ENCODE results near the gene USH1C.

Gene USH1C

DNA sequence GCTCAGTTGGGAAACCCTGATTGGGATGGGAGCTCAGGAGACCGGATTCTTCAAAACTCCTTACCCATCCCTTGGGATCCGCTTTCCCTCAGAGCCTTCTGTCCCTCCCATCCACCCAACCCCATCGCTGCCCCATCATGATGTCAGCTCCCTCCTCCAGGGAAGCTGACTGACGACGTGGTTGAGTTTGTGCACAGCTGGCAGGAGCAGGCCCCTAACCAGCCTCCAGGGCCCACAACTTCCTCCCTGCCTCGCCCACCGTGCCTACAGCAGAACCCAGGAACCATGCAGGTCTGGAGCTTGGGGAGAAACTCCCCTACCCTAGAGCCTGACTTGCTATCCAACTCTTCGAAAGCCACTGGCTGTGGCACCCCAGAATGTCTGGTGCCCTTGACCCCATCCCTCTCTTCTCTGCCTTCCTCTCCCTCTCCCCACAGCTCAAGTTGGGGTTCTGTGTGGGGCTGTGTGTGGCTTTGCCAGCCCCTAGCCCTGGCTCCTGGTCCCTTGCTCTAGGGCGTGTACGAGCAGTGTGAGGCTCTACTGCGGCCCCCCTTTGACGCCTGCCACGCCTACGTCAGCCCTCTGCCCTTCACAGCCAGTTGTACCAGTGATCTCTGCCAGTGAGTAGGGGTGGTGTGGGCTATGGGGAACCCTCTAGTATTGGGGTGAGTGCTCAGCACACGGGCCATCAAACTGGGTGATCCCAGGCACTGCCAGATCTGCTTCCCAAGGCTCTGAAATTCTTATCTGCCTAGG, 14.0 kb upstream of the USH1C start:
- no peaks in the 10 kb centered on the region for H3K9me3 ChIP-seq (ENCODE audit: control insufficient read depth, low read length)
- no peak overlapping the region for H3K4me3 ChIP-seq (ENCODE audit: extremely low read depth, insufficient read depth, low read length, poor library complexity, severe bottlenecking)
- H3K27ac ChIP-seq (ENCODE audit: low read depth, low read length, severe bottlenecking) = no peak overlapping the region
- no peaks in the 10 kb centered on the region for H3K4me1 ChIP-seq (ENCODE audit: control insufficient read depth, insufficient read depth, low read length, poor library complexity, severe bottlenecking)
- no peaks in the 10 kb centered on the region for H3K36me3 ChIP-seq (ENCODE audit: control insufficient read depth, insufficient read depth, low read length)
- 79 to 89% methylated on average over 7 to 12 of the region's 15 CpGs for WGBS, 2 experiments (ENCODE audit: insufficient coverage in 2 of 2)

DNA sequence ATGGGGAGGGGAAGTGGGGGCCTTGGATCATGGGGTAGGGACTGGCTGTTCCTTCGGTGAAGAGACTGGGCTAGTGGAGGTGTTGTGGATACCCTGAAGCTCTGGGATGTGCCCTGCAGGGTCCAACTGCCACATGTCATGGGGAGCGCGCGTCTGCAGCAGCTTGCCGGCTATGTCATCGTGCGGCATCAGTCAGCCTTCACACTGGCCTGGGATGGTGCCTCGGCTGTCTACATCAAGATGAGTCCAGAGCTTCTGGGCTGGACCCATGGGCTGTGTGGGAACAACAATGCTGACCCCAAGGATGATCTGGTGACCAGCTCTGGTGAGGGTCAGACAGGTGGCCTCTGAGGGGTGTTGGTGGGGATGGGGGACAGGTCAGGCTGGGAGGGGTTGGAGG, 12.8 kb upstream of the USH1C start:
- H3K36me3 ChIP-seq (ENCODE audit: control insufficient read depth, insufficient read depth, low read length) = no peaks in the 10 kb centered on the region
- WGBS, 2 experiments (ENCODE audit: insufficient coverage in 2 of 2) = 94 to 96% methylated on average over 7 to 8 of the region's 8 CpGs

DNA sequence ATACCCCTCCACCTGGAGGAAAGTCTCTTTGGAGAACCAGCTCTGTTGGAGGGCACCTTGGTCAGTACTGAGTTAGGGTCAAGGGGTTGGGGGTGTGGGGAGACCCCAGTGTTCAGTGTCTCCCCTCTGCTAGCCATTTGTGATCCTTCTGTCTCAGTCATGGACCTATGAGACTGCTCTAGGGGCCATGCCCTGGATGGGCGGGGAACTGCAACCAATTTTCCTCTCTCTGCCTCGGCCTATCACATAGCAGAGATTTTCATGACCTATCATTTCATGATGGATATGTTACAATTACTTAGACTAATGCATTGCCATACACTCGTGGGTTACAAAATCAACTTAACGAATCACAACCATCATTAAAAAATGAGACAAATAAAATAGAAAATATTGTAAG, 10.3 kb upstream of the USH1C start:
- no peaks in the 10 kb centered on the region for H3K9me3 ChIP-seq (ENCODE audit: control insufficient read depth, low read length)
- H3K4me3 ChIP-seq (ENCODE audit: extremely low read depth, insufficient read depth, low read length, poor library complexity, severe bottlenecking) = no peak overlapping the region
- no peaks in the 10 kb centered on the region for H3K36me3 ChIP-seq (ENCODE audit: control insufficient read depth, insufficient read depth, low read length)
- H3K27ac ChIP-seq (ENCODE audit: low read depth, low read length, severe bottlenecking) = no peak overlapping the region
- H3K4me1 ChIP-seq (ENCODE audit: control insufficient read depth, insufficient read depth, low read length, poor library complexity, severe bottlenecking) = peaks cover 5% of the 10 kb centered on the region
- WGBS, 2 experiments (ENCODE audit: insufficient coverage in 2 of 2) = 100% methylated on average over 1 of the region's 4 CpGs

More for the DNA sequence above, 12.8 kb upstream of the USH1C start:
- H3K4me3 ChIP-seq (ENCODE audit: extremely low read depth, insufficient read depth, low read length, poor library complexity, severe bottlenecking) = no peak overlapping the region
- H3K9me3 ChIP-seq (ENCODE audit: control insufficient read depth, low read length) = no peaks in the 10 kb centered on the region
- no peak overlapping the region for H3K27ac ChIP-seq (ENCODE audit: low read depth, low read length, severe bottlenecking)
- H3K4me1 ChIP-seq (ENCODE audit: control insufficient read depth, insufficient read depth, low read length, poor library complexity, severe bottlenecking) = no peaks in the 10 kb centered on the region

DNA sequence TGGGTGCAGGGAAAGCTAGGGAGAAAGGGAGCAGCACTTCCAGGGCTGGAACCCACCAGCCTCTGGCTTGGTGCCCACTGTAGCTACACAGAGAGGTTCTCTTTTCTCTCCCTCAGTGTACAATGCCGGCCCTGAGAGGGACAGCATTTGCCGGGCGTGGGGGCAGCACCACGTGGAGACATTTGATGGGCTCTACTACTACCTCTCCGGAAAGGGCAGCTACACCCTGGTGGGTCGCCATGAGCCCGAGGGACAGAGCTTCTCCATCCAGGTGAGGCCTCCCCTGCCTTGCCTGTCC, 9.0 kb upstream of the USH1C start:
- WGBS, 2 experiments (ENCODE audit: insufficient coverage in 2 of 2) = 90 to 92% methylated on average over 7 of the region's 7 CpGs
- H3K36me3 ChIP-seq (ENCODE audit: control insufficient read depth, insufficient read depth, low read length) = no peaks in the 10 kb centered on the region

DNA sequence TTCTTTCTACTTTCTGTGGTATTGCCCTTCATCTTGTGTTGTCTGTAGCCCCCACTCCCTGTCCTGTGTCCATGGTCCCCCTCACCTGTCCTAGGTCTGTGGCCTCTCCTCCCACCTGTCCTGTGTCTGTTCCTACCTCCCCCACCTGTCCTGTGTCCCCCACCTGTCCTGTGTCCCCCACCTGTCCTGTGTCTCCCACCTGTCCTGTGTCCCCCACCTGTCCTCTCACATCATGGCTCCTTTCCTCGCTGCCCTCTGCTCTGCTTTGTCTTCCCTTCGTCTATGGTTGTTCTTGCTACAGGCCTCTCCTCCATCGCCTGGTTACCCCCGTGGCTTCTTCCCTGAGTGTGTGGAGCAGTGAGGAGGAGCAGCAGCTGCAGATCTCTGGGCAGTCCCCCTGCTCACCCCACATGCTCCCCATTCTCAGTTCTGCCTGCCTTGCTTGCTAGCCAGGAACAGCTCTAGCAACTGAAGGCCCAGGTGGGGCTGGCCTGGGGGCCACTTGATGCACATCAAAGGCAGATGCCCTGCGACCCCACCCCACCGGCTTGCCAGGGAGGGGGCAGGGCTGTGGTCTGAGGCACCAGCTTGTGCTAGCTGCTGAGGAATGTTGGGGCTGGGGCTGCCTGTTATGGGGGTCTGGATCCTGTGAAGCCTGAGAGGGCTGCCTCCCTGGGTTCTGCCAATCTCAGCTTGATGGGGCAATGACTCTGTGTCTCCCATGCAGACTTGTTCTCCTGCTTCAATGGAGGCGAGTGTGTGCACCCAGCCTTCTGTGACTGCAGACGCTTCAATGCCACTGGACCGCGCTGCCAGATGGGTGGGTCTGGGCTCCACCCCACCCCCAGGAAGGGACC, 8.4 kb upstream of the USH1C start:
- Histone ChIP-seq H3K4me1 (ENCODE audit: control insufficient read depth, insufficient read depth, low read length, poor library complexity, severe bottlenecking) (peaks cover 5% of the 10 kb centered on the region), H3K9me3 (ENCODE audit: control insufficient read depth, low read length) (no peaks in the 10 kb centered on the region), H3K4me3 (ENCODE audit: extremely low read depth, insufficient read depth, low read length, poor library complexity, severe bottlenecking) (no peak overlapping the region), H3K27ac (ENCODE audit: low read depth, low read length, severe bottlenecking) (no peak overlapping the region), H3K36me3 (ENCODE audit: control insufficient read depth, insufficient read depth, low read length) (no peaks in the 10 kb centered on the region)
- 86 to 94% methylated on average over 7 of the region's 10 CpGs for WGBS, 2 experiments (ENCODE audit: insufficient coverage in 2 of 2)

More for the DNA sequence above, 9.0 kb upstream of the USH1C start:
- Histone ChIP-seq H3K27ac (ENCODE audit: low read depth, low read length, severe bottlenecking) (no peak overlapping the region), H3K9me3 (ENCODE audit: control insufficient read depth, low read length) (no peaks in the 10 kb centered on the region), H3K4me3 (ENCODE audit: extremely low read depth, insufficient read depth, low read length, poor library complexity, severe bottlenecking) (no peak overlapping the region), H3K4me1 (ENCODE audit: control insufficient read depth, insufficient read depth, low read length, poor library complexity, severe bottlenecking) (peaks cover 5% of the 10 kb centered on the region)

DNA sequence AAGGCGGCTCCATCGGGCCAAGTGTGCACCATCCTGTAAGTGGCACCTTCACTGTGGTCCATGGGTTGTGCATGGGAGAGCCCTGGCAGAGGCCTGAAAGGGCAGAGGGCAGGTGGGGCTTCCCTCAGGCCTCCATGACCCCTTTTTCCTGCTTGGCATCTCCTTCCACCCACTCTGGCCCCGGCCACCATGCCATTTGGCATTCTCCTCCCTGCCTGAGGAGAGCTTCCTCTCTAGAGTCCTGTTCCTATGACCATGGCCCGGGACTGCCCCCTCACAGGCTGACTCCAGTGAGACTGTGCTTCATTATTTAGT, 7.8 kb upstream of the USH1C start:
- H3K27ac ChIP-seq (ENCODE audit: low read depth, low read length, severe bottlenecking) = no peak overlapping the region
- no peak overlapping the region for H3K4me3 ChIP-seq (ENCODE audit: extremely low read depth, insufficient read depth, low read length, poor library complexity, severe bottlenecking)
- H3K36me3 ChIP-seq (ENCODE audit: control insufficient read depth, insufficient read depth, low read length) = no peaks in the 10 kb centered on the region
- 80 to 95% methylated on average over 1 to 3 of the region's 4 CpGs for WGBS, 2 experiments (ENCODE audit: insufficient coverage in 2 of 2)
- no peaks in the 10 kb centered on the region for H3K9me3 ChIP-seq (ENCODE audit: control insufficient read depth, low read length)
- H3K4me1 ChIP-seq (ENCODE audit: control insufficient read depth, insufficient read depth, low read length, poor library complexity, severe bottlenecking) = peaks cover 7% of the 10 kb centered on the region

DNA sequence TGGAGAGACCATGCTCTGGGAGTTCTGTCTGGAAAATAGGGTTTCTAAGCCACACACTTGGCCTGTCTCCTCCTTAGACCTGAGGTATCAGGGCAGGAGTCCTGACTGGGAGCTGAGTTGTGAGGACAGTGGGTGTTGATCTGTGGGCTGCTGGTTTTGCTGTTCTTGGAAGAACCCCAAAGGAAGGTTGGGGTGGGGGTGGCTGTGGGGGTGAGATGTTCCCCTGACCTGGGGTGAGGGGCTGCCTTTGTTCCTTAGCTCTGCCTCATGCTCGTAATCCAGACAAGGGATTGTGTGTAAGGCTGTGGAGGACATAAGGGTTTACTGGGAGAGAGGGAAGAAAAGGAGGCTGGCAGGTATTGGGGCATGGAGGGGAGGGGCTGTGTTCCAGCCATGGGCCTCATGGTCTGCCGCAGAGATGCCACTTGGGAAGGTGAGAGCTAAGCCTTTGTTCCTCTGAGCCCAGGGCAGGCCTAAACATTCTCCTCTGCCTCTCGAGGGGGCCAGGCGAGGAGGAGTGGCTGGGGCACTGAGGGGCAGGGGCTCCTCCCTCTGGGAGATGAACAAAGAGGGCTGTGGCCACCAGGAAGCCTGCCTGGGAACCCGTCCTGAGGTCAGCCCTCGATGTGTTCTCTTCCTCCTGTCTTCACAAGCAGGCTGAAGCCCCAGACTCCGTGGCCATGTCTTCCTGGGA, 7.3 kb upstream of the USH1C start:
- Histone ChIP-seq H3K4me3 (ENCODE audit: extremely low read depth, insufficient read depth, low read length, poor library complexity, severe bottlenecking) (no peak overlapping the region), H3K4me1 (ENCODE audit: control insufficient read depth, insufficient read depth, low read length, poor library complexity, severe bottlenecking) (peaks cover 7% of the 10 kb centered on the region), H3K36me3 (ENCODE audit: control insufficient read depth, insufficient read depth, low read length) (no peaks in the 10 kb centered on the region), H3K9me3 (ENCODE audit: control insufficient read depth, low read length) (no peaks in the 10 kb centered on the region), H3K27ac (ENCODE audit: low read depth, low read length, severe bottlenecking) (no peak overlapping the region)
- WGBS, 2 experiments (ENCODE audit: insufficient coverage in 2 of 2) = 64 to 84% methylated on average over 6 of the region's 7 CpGs

DNA sequence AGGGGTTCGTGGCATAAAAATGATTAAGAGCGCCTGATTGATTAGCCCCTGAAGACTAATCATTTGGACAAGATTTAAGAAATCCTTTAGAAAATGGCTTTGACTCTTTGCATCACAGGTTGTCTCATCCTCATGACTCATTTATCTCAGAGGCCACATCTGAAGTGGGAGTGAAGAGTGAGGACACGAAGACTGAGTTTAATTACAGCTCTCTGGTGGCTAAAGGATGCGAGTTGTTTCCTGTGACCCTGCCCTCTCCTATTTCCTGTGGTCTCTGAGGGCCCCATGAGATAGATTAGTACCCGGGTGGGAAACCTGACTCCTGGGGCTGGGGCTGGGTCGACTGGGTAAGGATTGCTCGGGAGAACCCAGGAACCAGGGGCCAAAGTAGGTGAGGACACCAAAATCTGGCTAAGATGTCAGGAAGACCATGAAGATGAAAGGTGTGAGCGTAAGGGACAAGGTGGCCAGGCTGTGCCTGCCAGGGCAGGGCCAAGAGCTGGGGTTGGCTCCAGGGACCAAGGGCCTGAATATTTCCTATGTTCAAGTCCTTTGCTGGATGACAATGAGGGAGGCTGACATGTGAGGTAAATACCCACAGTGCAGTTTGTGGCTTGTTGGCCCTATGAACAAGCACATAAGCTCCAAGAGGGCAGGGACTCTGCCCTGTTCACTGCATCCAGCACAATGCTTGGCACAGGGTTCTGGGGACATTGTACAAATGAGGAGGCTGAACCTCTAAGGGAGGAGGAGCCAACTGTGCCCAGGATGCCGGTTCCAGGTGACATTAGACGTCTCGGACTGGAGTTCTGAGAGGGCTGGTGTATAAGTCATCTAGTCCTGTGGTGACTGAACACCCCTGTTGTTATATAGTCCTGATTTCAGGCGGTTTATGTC, 6.5 kb upstream of the USH1C start:
- 76 to 80% methylated on average over 7 to 10 of the region's 12 CpGs for WGBS, 2 experiments (ENCODE audit: insufficient coverage in 2 of 2)
- no peaks in the 10 kb centered on the region for H3K36me3 ChIP-seq (ENCODE audit: control insufficient read depth, insufficient read depth, low read length)
- no peak overlapping the region for H3K27ac ChIP-seq (ENCODE audit: low read depth, low read length, severe bottlenecking)

DNA sequence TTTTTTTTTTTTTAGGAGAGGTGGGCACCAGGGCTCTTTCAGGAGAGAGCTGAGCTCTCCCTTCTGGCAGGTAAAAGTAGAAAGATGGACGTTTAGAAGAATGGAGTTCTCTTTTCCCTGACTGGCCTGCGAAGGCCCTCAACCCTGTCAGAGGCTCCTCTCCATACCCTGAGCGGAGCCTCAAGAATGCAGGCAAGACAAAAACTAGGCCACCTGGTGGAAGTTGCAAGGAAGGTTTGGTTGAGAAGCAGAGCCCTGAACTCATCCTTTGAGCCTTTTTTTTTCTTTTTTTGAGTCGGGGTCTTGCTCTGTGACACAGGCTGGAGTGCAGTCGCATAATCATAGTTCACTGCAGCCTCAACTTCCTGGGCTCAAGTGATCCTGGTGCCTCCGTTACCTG, 4.2 kb upstream of the USH1C start:
- H3K9me3 ChIP-seq (ENCODE audit: control insufficient read depth, low read length) = no peaks in the 10 kb centered on the region
- H3K4me1 ChIP-seq (ENCODE audit: control insufficient read depth, insufficient read depth, low read length, poor library complexity, severe bottlenecking) = peaks cover 7% of the 10 kb centered on the region
- WGBS, 2 experiments (ENCODE audit: insufficient coverage in 2 of 2) = 94% methylated on average over 2 of the region's 6 CpGs

More for the DNA sequence above, 6.5 kb upstream of the USH1C start:
- Histone ChIP-seq H3K9me3 (ENCODE audit: control insufficient read depth, low read length) (no peaks in the 10 kb centered on the region), H3K4me1 (ENCODE audit: control insufficient read depth, insufficient read depth, low read length, poor library complexity, severe bottlenecking) (peaks cover 7% of the 10 kb centered on the region), H3K4me3 (ENCODE audit: extremely low read depth, insufficient read depth, low read length, poor library complexity, severe bottlenecking) (no peak overlapping the region)

DNA sequence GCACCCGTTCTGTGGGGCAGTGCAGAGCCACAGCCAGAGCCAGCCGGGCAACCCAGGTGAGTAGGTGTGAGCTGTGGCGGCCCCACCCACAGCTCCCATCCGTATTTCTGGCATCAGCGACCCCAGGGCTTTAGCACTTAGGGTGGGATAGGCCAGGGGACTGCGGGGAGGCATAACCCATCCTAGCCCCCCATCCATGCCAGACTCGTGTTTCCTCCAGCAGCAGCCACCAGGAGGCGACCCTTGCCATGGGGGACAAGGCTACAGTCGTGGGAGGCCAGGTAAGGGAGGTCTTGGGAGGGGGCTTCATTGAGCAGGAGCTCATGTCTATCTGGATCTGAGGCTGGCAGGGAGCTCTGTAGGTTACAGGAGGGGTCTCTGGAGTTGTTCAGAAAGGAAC, 3.7 kb upstream of the USH1C start:
- Histone ChIP-seq H3K27ac (ENCODE audit: low read depth, low read length, severe bottlenecking) (no peak overlapping the region), H3K36me3 (ENCODE audit: control insufficient read depth, insufficient read depth, low read length) (no peaks in the 10 kb centered on the region), H3K4me1 (ENCODE audit: control insufficient read depth, insufficient read depth, low read length, poor library complexity, severe bottlenecking) (peaks cover 7% of the 10 kb centered on the region), H3K4me3 (ENCODE audit: extremely low read depth, insufficient read depth, low read length, poor library complexity, severe bottlenecking) (no peak overlapping the region), H3K9me3 (ENCODE audit: control insufficient read depth, low read length) (no peaks in the 10 kb centered on the region)
- 66 to 94% methylated on average over 4 to 5 of the region's 9 CpGs for WGBS, 2 experiments (ENCODE audit: insufficient coverage in 2 of 2)

More for the DNA sequence above, 4.2 kb upstream of the USH1C start:
- Histone ChIP-seq H3K36me3 (ENCODE audit: control insufficient read depth, insufficient read depth, low read length) (no peaks in the 10 kb centered on the region), H3K4me3 (ENCODE audit: extremely low read depth, insufficient read depth, low read length, poor library complexity, severe bottlenecking) (no peak overlapping the region), H3K27ac (ENCODE audit: low read depth, low read length, severe bottlenecking) (no peak overlapping the region)
